MCF 10A (cell line): ENCODE results near the gene MEIS2. TPM values are rescaled to one million over a fixed set of nuclear protein-coding genes. Genes with fewer than 3 reads are reported as not detected.

Source experiments
- BruUV-seq: library from RNA; stranded (reverse); fragments of 400-500 nt; replicated peaks from 2 replicates; lab custom pipeline; 2021; lab: Mats Ljungman, UMichigan
- CTCF ChIA-PET: fragments of 300-600 bp; sonication (Branson Sonifier 250); formaldehyde crosslinking; extraction: SDS; loops from one replicate; lab custom pipeline; 2021; ENCODE audit warnings: antibody characterized with exemption, inconsistent platforms; lab: Yijun Ruan, JAX
- POLR2A ChIA-PET: fragments of 300-600, 350-650 bp; sonication (Branson Sonifier 250); formaldehyde crosslinking; extraction: SDS; loops from one replicate; lab custom pipeline; 2020; ENCODE audit warnings: antibody characterized with exemption, inconsistent platforms; lab: Yijun Ruan, JAX
- DNase-seq: peaks from one replicate; pipeline ENCODE4 v3.0.0-alpha.2; 2018; ENCODE audit not compliant: unreplicated experiment
- H3K27ac Mint-ChIP-seq: one replicate; pipeline ENCODE4 v1.8.0; 2022; ENCODE audit warnings: mild to moderate bottlenecking, low read depth, mixed read lengths; ENCODE audit not compliant: unreplicated experiment
- H3K27me3 Mint-ChIP-seq: one replicate; pipeline ENCODE4 v1.8.0; 2022; ENCODE audit warnings: mixed read lengths; ENCODE audit not compliant: insufficient read depth, unreplicated experiment
- H3K36me3 Mint-ChIP-seq: one replicate; pipeline ENCODE4 v1.8.0; 2022; ENCODE audit warnings: mild to moderate bottlenecking, moderate library complexity, mixed read lengths; ENCODE audit not compliant: insufficient read depth, unreplicated experiment
- H3K4me1 Mint-ChIP-seq: one replicate; pipeline ENCODE4 v1.8.0; 2022; ENCODE audit warnings: mixed read lengths; ENCODE audit not compliant: insufficient read depth, unreplicated experiment
- H3K4me3 Mint-ChIP-seq: one replicate; pipeline ENCODE4 v1.8.0; 2022; ENCODE audit warnings: mild to moderate bottlenecking, moderate library complexity, mixed read lengths; ENCODE audit not compliant: unreplicated experiment
- H3K9me3 Mint-ChIP-seq: one replicate; pipeline ENCODE4 v1.8.0; 2022; ENCODE audit warnings: mixed read lengths; ENCODE audit not compliant: unreplicated experiment
- intact Hi-C: fragments of 100-400 bp; cut with micrococcal nuclease; formaldehyde crosslinking; loops from 2 replicates; pipeline ENCODE4 v1.14.1; 2022
- total RNA-seq: library from RNA; stranded (reverse); gene quantifications from 2 replicates; pipeline ENCODE4 v1.2.3, GENCODE V29; 2022
- TF ChIP-seq, protein P1 (sequence below): fragments of 200-600 bp; IDR thresholded peaks from one replicate; pipeline ENCODE4 v1.8.0; 2022; ENCODE audit warnings: antibody characterized with exemption, mild to moderate bottlenecking; ENCODE audit not compliant: unreplicated experiment

Gene MEIS2
- total RNA-seq, 1 experiment from 2014 or later, result 6.9 TPM

DNA sequence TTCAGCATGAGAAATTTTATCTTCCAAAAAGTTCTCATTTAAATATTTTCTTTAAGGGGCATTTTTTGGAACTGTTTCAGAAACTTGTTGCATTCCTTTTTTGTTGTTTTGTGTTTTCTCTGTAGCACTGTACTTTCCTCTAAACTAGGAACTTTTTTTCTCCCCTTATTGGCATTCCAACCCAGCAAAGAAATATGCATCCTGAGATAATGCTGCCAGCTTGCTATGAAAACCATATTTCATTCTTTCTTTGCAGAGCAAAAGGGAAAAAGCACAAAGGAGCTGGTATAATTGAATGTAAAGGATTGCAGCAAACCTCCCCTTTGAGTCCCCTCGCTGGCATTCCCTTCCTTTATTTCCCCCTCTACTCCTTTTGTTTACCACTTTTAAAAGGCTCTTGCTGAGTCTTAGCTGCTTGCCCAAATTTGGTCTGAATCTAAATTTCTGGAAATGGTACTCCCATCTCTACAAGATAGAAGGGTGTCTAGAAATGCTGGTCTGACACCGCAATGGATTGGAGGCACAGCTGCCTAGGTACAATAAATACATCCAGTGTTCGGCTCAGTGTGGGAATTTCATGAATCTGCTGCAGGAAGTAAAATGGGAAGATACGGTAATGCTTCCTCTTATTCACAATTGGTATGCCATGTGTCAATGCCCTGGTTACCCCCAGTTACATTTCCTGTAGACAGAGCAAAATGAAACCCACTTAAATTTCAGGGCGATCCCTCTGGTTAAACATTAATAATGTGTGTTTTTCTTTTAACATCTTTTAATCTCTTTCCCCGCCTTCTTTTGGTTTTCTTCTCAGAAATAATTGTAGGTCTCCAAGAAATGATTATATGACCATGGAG lies 156.6 kb downstream of the MEIS2 start:
- no TSS peak for BruUV-seq

DNA sequence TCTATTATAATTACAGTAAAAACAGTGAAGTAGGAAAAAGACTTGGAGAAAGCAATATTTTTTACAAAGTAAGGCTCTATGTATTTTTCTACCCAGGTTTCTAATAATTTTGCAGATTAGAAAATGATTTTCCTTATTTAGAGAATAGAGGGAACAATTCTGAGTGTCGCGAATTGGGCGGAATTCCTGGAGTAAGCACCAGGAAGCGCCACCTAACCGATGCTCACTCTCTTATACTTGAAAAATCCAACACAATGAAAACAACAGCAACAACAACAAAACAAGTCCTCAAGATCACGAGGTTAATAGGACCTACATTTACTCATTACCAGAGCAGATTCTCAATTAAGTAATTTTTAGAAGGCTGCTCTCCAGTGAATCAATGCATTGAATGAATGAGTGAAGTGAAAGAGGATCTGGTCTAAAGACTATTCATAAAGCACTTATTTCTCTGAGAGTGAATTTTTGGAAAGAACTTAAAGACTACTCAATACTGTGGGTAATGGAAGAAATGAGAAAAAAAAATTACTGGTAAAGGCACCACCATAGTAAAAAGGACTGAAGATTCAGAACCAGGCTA lies 158.0 kb downstream of the MEIS2 start:
- Mint-ChIP-seq H3K36me3 (no peaks in the 10 kb centered on the region), H3K27ac (no peak overlapping the region), H3K9me3 (no peaks in the 10 kb centered on the region), H3K27me3 (no peaks in the 10 kb centered on the region), H3K4me1 (no peaks in the 10 kb centered on the region), H3K4me3 (no peak overlapping the region)
- no peak for DNase-seq
- BruUV-seq, result no TSS peak
- ChIA-PET CTCF (no interaction called here), POLR2A (interaction anchor here (0.7 kb wide), 1 partner anchor 1349 kb away, joined by 3 read pairs; no protein-coding TSS in a partner anchor)
- TF ChIP-seq, protein P1, sequence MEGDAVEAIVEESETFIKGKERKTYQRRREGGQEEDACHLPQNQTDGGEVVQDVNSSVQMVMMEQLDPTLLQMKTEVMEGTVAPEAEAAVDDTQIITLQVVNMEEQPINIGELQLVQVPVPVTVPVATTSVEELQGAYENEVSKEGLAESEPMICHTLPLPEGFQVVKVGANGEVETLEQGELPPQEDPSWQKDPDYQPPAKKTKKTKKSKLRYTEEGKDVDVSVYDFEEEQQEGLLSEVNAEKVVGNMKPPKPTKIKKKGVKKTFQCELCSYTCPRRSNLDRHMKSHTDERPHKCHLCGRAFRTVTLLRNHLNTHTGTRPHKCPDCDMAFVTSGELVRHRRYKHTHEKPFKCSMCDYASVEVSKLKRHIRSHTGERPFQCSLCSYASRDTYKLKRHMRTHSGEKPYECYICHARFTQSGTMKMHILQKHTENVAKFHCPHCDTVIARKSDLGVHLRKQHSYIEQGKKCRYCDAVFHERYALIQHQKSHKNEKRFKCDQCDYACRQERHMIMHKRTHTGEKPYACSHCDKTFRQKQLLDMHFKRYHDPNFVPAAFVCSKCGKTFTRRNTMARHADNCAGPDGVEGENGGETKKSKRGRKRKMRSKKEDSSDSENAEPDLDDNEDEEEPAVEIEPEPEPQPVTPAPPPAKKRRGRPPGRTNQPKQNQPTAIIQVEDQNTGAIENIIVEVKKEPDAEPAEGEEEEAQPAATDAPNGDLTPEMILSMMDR, result no peak
- intact Hi-C loops, result no loop called here

More for the DNA sequence above, 156.6 kb downstream of the MEIS2 start:
- TF ChIP-seq, protein P1, result no peak
- Mint-ChIP-seq H3K9me3 (no peaks in the 10 kb centered on the region), H3K4me1 (no peaks in the 10 kb centered on the region), H3K27ac (no peak overlapping the region), H3K36me3 (no peaks in the 10 kb centered on the region), H3K27me3 (no peaks in the 10 kb centered on the region), H3K4me3 (no peak overlapping the region)
- no peak for DNase-seq
- intact Hi-C loops, result no loop called here
- CTCF ChIA-PET, result interaction anchor here (0.7 kb wide), 1 partner anchor 47 kb away, joined by 3 read pairs; no protein-coding TSS in a partner anchor
- POLR2A ChIA-PET, result no interaction called here

DNA sequence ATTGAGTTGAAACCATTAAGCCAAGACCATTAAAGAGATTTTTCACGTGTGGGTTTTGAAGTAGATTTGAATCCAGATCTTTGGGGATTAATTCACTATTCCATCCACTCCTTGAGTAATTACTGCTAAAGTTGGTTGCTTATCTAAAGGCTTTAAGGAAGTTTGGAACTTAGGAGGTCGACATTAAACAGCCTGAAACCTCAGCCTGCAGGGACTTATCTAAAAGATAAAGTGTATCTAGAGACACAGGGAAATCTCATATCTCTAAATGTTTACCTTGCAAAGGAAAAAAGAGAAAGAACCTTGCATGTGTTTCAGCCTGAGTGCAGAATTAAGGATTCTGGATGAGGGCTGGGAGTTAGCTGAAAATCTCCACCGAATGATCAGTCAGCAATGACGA lies 158.6 kb downstream of the MEIS2 start:
- no peak overlapping the region for H3K4me3 Mint-ChIP-seq
- no TSS peak for BruUV-seq
- no peaks in the 10 kb centered on the region for H3K36me3 Mint-ChIP-seq
- intact Hi-C loops, result no loop called here
- H3K4me1 Mint-ChIP-seq, result no peaks in the 10 kb centered on the region
- POLR2A ChIA-PET, result no interaction called here
- H3K9me3 Mint-ChIP-seq, result no peaks in the 10 kb centered on the region
- CTCF ChIA-PET, result no interaction called here
- H3K27me3 Mint-ChIP-seq, result no peaks in the 10 kb centered on the region
- TF ChIP-seq, protein P1, result no peak
- no peak overlapping the region for H3K27ac Mint-ChIP-seq
- DNase-seq, result no peak

DNA sequence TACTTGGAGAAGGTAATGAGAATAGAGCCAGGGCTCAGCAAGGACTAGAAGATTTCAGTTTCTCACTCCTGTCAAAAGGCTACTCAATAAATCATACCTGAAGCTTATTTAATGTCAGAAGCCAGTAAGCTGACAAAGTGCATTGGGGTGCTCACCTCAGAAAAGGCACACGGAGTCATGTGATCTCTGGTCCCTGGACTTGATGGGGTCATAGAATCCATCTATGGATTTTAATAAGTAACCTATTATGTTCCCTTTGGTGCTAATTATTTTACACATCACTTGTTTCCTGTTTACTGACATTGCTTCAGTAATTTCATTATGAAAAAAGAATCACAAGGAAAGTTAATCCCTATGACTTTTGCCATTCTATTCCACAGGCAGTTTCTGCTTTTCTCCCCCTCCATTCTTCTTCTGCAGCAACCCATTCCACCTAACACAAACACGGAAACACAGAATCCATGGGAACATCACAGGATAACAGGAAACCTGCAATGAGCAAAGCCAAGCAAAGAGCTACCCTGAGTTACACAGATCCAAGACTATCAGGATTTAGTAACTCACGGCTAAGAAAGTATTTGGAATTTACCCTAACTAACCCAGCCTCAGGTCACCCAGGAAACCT lies 159.6 kb downstream of the MEIS2 start:
- Mint-ChIP-seq H3K27ac (no peak overlapping the region), H3K4me1 (no peaks in the 10 kb centered on the region), H3K9me3 (no peaks in the 10 kb centered on the region), H3K4me3 (no peak overlapping the region), H3K27me3 (no peaks in the 10 kb centered on the region), H3K36me3 (no peaks in the 10 kb centered on the region)
- BruUV-seq, result no TSS peak
- CTCF ChIA-PET, result interaction anchor here (0.8 kb wide), 1 partner anchor 21 kb away, joined by 3 read pairs; no protein-coding TSS in a partner anchor
- TF ChIP-seq, protein P1, result no peak
- no peak for DNase-seq
- intact Hi-C loops, result no loop called here
- POLR2A ChIA-PET, result no interaction called here
